K562 treated with DMSO at 1 percent for 4 hours (cell line): ENCODE results near the gene LCE1E. TPM values are rescaled to one million over a fixed set of nuclear protein-coding genes. Genes with fewer than 3 reads are reported as not detected.

ENCODE experiments used
- total RNA-seq: library from RNA; unstranded; fragments of 300-600 nt; gene quantifications from 2 replicates; pipeline ENCODE4 v1.2.3, GENCODE V29; 2022; ENCODE audit not compliant: insufficient read depth

LCE1E gene, protein sequence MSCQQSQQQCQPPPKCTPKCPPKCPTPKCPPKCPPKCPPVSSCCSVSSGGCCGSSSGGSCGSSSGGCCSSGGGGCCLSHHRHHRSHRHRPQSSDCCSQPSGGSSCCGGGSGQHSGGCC
- total RNA-seq: not detected in 2 replicates

DNA sequence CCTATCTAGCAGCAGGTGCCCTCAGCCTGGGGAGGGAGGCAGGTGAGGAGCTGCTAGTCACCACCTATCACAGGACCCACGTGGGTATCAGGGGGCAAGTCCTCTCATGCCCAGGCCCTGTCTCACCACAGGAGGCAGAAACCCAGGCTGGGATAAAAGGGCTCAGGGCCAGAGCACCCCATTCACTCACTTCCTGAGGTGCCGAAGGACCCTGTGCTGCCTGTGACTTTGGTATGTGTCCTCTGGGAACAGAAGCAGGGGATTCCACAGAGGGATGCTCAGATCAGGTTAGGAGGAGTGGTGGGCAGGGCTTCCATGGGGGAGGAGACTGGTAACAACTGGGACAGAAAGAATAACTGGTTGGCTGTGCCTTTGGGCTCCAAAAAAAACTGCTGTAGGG, at the start of gene LCE1E:
LCE1E (plus strand) TSS at position 181 of the 400 bp plus-strand sequence. CDS start 1,043 bp downstream, outside the sequence.

DNA sequence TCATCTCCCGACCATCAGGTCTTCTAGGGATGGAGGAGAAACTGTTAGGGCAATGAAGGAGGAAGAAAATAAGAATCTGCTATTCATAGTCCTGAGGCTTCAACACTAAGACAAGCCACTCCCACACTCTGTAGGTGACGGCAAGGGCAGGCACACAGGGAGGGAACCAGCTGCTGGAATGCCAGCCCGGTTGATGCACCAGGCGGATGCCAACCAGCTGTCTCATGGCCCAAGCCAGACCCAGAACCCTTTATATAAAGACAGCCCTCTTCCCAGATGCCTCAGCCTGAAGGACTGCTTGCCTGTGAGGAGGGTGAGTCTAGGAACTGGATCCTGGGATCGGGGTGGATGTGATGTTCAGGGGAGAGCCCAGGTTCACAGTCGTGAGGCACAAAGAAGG, 28.3 kb upstream of the LCE1E start, which contains the start of gene KPRP:
KPRP (plus strand) TSS at position 279 of the 400 bp plus-strand sequence. CDS start 1,564 bp downstream, outside the sequence.

DNA sequence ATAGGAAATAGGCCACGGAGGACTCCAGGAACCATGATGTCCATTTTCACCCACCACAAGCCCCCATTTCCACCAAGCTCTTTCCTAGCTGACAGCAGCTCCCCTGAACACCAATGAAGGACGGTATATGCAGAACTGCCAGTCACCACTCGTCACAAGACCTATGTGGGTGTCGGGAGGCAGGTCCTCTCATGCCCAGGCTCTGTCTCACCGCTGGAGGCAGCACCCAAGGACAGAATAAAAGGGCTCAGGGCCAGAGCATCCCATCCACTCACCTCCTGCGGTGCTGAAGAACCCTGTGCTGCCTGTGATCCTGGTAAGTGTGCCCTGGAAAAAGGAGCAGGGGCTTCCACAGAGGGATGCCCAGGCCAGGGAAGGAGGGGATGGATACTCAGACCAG, 11.2 kb upstream of the LCE1E start, which contains the start of gene LCE1F:
LCE1F (plus strand) TSS at position 266 of the 400 bp plus-strand sequence. CDS start 1,232 bp downstream, outside the sequence.

DNA sequence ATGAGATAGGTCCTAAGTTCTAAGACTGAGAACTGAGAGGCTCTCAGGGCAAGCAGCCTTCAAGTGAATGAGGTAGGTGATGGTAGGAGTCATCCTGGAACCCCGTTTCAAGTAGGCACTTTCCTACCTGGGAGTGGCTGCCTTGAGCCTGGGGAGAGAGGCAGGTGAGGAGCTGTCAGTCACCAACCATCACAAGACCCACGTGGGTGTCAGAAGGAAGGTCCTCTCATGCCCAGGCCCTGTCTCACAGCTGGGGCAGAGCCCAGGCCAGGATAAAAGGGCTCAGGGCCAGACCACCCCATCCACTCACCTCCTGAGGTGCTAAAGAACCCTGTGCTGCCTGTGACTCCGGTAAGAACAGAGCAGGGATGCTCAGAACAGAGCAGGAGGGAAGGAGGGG, 10.4 kb downstream of the LCE1E start, which contains the start of gene LCE1D:
LCE1D (plus strand) TSS at position 301 of the 400 bp plus-strand sequence. CDS start 1,074 bp downstream, outside the sequence.

DNA sequence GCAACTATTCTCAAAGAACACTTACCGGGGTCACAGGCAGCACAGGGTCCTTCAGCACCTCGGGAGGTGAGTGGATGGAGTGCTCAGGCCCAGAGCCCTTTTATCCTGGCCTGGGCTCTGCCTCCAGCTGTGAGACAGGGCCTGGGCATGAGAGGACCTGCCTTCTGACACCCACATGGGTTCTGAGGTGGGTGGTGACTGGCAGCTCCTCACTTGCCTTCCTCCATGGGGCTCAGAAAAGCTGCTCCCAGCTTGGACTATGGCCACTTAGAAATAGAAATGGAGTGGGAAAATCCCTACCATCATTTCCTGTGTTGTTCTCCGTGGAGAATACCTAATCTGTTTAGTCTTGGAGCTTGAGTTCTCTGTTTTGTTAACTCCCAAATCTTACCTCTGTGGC, 20.5 kb downstream of the LCE1E start, which contains the start of gene LCE1C:
LCE1C (minus strand) TSS at position 76 of the 400 bp plus-strand sequence. CDS start 1,173 bp downstream, outside the sequence.

DNA sequence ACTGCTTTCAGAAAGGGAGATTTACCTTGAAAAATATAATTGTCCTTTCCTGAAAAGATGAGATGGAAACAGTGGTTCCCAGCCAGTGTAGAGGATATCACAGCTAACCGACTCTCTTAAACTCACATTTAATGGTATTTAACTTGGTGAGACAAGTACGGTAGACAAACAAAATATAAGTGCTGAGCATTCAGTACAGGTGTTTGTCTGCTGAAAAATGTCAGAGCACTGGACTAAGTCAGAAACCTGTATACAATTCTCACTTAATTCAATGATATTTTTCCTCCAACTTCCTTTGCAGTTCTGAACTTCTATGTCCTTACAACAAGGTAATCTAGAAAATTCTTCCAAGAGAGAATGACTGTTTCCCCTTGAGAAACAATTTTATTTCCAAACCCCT, 25.6 kb downstream of the LCE1E start, which contains the start of gene LCE1B:
LCE1B (plus strand) TSS at position 301 of the 400 bp plus-strand sequence. CDS start 476 bp downstream, outside the sequence.

DNA sequence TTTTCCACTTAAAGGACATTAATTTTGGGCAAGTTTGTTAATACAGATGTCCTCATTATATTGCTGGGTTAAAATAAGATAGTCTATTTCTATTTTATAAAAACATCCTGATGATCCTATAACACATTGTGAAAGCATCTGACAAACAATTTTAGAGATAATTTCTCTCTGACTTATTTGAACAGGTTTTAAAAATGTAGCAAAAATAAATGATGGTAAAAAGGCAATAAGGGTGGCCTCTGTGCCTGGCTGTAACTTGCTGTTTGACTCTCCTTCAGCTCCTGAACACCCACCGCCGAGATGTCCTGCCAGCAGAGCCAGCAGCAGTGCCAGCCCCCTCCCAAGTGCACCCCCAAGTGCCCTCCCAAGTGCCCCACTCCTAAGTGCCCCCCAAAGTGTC, 41.1 kb downstream of the LCE1E start, which contains the start of gene LCE1A:
LCE1A (plus strand) TSS at position 301 of the 400 bp plus-strand sequence; CDS start at position 301, 0 bp downstream.

Other genes starting within 250 kb of the LCE1E start
- not detected in 2 replicates for gene LCE3E, start 219.5 kb upstream of the LCE1E start, total RNA-seq
- gene LCE3D, start 205.7 kb upstream of the LCE1E start, total RNA-seq: not detected in 2 replicates
- gene LCE3C, start 186.0 kb upstream of the LCE1E start, total RNA-seq: not detected in 2 replicates
- not detected in 2 replicates for gene LCE3B, start 172.4 kb upstream of the LCE1E start, total RNA-seq
- gene LCE3A, start 163.2 kb upstream of the LCE1E start, total RNA-seq: not detected in 2 replicates
- not detected in 2 replicates for gene LCE2D, start 122.9 kb upstream of the LCE1E start, total RNA-seq
- gene LCE2C, start 111.0 kb upstream of the LCE1E start, total RNA-seq: not detected in 2 replicates
- gene LCE2B, start 100.1 kb upstream of the LCE1E start, total RNA-seq: not detected in 2 replicates
- not detected in 2 replicates for gene LCE2A, start 87.9 kb upstream of the LCE1E start, total RNA-seq
- gene LCE4A, start 78.1 kb upstream of the LCE1E start, total RNA-seq: not detected in 2 replicates
- gene KPRP, start 28.2 kb upstream of the LCE1E start, total RNA-seq: not detected in 2 replicates
- not detected in 2 replicates for gene LCE1F, start 11.1 kb upstream of the LCE1E start, total RNA-seq
- gene LCE1D, start 10.5 kb downstream of the LCE1E start, total RNA-seq: not detected in 2 replicates
- not detected in 2 replicates for gene LCE1C, start 20.4 kb downstream of the LCE1E start, total RNA-seq
- gene LCE1B, start 25.7 kb downstream of the LCE1E start, total RNA-seq: not detected in 2 replicates
- gene LCE1A, start 41.2 kb downstream of the LCE1E start, total RNA-seq: not detected in 2 replicates
- gene LCE6A, start 56.6 kb downstream of the LCE1E start, total RNA-seq: not detected in 2 replicates
- gene LCE7A, start 73.7 kb downstream of the LCE1E start, total RNA-seq: not detected in 2 replicates
- gene SMCP, start 92.1 kb downstream of the LCE1E start, total RNA-seq: not detected in 2 replicates
- gene IVL, start 122.3 kb downstream of the LCE1E start, total RNA-seq: not detected in 2 replicates
- not detected in 2 replicates for gene SPRR5, start 160.9 kb downstream of the LCE1E start, total RNA-seq
- not detected in 2 replicates for gene SPRR4, start 184.4 kb downstream of the LCE1E start, total RNA-seq
- gene SPRR1A, start 197.8 kb downstream of the LCE1E start, total RNA-seq: not detected in 2 replicates
- not detected in 2 replicates for gene SPRR3, start 215.5 kb downstream of the LCE1E start, total RNA-seq
- gene SPRR1B, start 244.9 kb downstream of the LCE1E start, total RNA-seq: not detected in 2 replicates